Fibroblast of lung (primary cell): Measurements from ENCODE around the gene OR1I1. TPM values are rescaled to one million over a fixed set of nuclear protein-coding genes. Genes with fewer than 3 reads are reported as not detected.

Experiments
- DNase-seq, 2 donors: peaks; one replicate each; pipeline versions ENCODE4 v3.0.0 to v3.0.0-alpha.2; 2010; ENCODE audit warnings: low read depth in 2 of 2
- H2AFZ ChIP-seq: 2 replicates; pipeline ENCODE4 v1.5.1; 2012; ENCODE audit warnings: low read length, control low read depth, inconsistent platforms
- H3K27ac ChIP-seq: 2 replicates; pipeline ENCODE4 v1.5.1; 2011; ENCODE audit warnings: low read length, control low read depth; ENCODE audit not compliant: insufficient read depth
- H3K27me3 ChIP-seq: 2 replicates; pipeline ENCODE4 v1.5.1; 2011; ENCODE audit warnings: mild to moderate bottlenecking, low read length; ENCODE audit not compliant: control insufficient read depth, insufficient read depth
- H3K36me3 ChIP-seq: 2 replicates; pipeline ENCODE4 v1.5.1; 2011; ENCODE audit warnings: low read length; ENCODE audit not compliant: control insufficient read depth, insufficient read depth
- H3K4me1 ChIP-seq: 2 replicates; pipeline ENCODE4 v1.5.1; 2011; ENCODE audit warnings: low read length; ENCODE audit not compliant: control insufficient read depth, insufficient read depth; ENCODE audit errors: extremely low read depth
- H3K4me2 ChIP-seq: 2 replicates; pipeline ENCODE4 v1.5.1; 2011; ENCODE audit warnings: low read length, control low read depth; ENCODE audit not compliant: insufficient read depth; ENCODE audit errors: extremely low read depth
- H3K4me3 ChIP-seq, 4 experiments: fragments of 200-600 bp in 1 of 4; sonication (generic) in 1 of 4; replicated peaks in 1 of 4; 2 replicates each; pipeline ENCODE4 v1.5.1; 2011 to 2016; ENCODE audit warnings: low read length in 4 of 4, low read depth in 3 of 4, mild to moderate bottlenecking in 3 of 4, control low read depth in 2 of 4, inconsistent platforms in 1 of 4, mixed read lengths in 1 of 4; ENCODE audit not compliant: insufficient read depth in 1 of 4; ENCODE audit errors: control extremely low read depth in 1 of 4
- H3K79me2 ChIP-seq: 2 replicates; pipeline ENCODE4 v1.5.1; 2012; ENCODE audit warnings: mild to moderate bottlenecking, low read length, inconsistent platforms; ENCODE audit not compliant: control insufficient read depth, insufficient read depth
- H3K9ac ChIP-seq: 2 replicates; pipeline ENCODE4 v1.5.1; 2011; ENCODE audit warnings: mild to moderate bottlenecking, low read length, control low read depth; ENCODE audit not compliant: insufficient read depth
- H3K9me3 ChIP-seq: 2 replicates; pipeline ENCODE4 v1.5.1; 2012; ENCODE audit warnings: low read depth, low read length; ENCODE audit not compliant: control insufficient read depth, insufficient read depth
- H4K20me1 ChIP-seq: 2 replicates; pipeline ENCODE4 v1.5.1; 2011; ENCODE audit warnings: low read length; ENCODE audit not compliant: control insufficient read depth, insufficient read depth; ENCODE audit errors: extremely low read depth
- CTCF ChIP-seq, 2 donors: IDR thresholded peaks in 1 of 2; conservative IDR thresholded peaks in 1 of 2; 1 replicate in 1 of 2; 2 replicates in 1 of 2; pipeline ENCODE4 v1.5.1; 2011 to 2012; ENCODE audit warnings: low read length in 2 of 2, control low read depth in 1 of 2, inconsistent platforms in 1 of 2, low read depth in 1 of 2, mild to moderate bottlenecking in 1 of 2
- EZH2 ChIP-seq: IDR thresholded peaks from 2 replicates; pipeline ENCODE4 v1.5.1; 2012; ENCODE audit warnings: low read length, control low read depth, mild to moderate bottlenecking; ENCODE audit errors: missing control alignments
- polyA plus RNA-seq, 2 donors: library from polyadenylated mRNA; depleted of rRNA in 1 of 2; stranded (reverse) in 1 of 2; unstranded in 1 of 2; fragments of >200 nt; gene quantifications; 2 replicates each; pipeline ENCODE4 v1.2.1, GENCODE V29; 2011 to 2012; ENCODE audit warnings: missing spikeins in 1 of 2
- total RNA-seq: library from RNA; depleted of rRNA; stranded (reverse); fragments of >200 nt; gene quantifications from 2 replicates; pipeline ENCODE4 v1.2.1, GENCODE V29; 2014

Gene OR1I1
- total and polyA plus RNA-seq, 2 donors (not counting 1 experiment from before 2014, with no cell fraction given): not detected

GRCh38 chr19:15118789-15119494 lies 36.9 kb downstream of the OR1I1 start:
- Histone ChIP-seq H3K9ac (no peak overlapping the region), H4K20me1 (no peaks in the 10 kb centered on the region), H3K27ac (no peak overlapping the region), H3K79me2 (peaks cover 2% of the 10 kb centered on the region), H3K4me3 (no peak overlapping the region), H3K36me3 (peaks cover 35% of the 10 kb centered on the region), H2AFZ (no peak overlapping the region), H3K4me1 (peaks cover 11% of the 10 kb centered on the region), H3K9me3 (no peaks in the 10 kb centered on the region), H3K4me2 (no peak overlapping the region), H3K27me3 (no peaks in the 10 kb centered on the region)
- TF ChIP-seq CTCF (conservative IDR thresholded peaks at IDR 0.05 in 1 of 2, IDR thresholded peaks at IDR 0.05 in 1 of 2; ENCODE audit: low read depth in 1 of 2, low read length in 2 of 2) (no peak), EZH2 (no peak)
- DNase-seq: no peak

GRCh38 chr19:15120135-15121026 lies 38.4 kb downstream of the OR1I1 start:
- H3K4me2 ChIP-seq: no peak overlapping the region
- DNase-seq: no peak
- no peaks in the 10 kb centered on the region for H3K9me3 ChIP-seq
- H3K4me3 ChIP-seq: no peak overlapping the region
- H2AFZ ChIP-seq: no peak overlapping the region
- H3K4me1 ChIP-seq: peaks cover 5% of the 10 kb centered on the region
- H3K27ac ChIP-seq: no peak overlapping the region
- H3K79me2 ChIP-seq: peaks cover 16% of the 10 kb centered on the region
- H4K20me1 ChIP-seq: no peaks in the 10 kb centered on the region
- no peak overlapping the region for H3K9ac ChIP-seq
- TF ChIP-seq CTCF (conservative IDR thresholded peaks at IDR 0.05 in 1 of 2, IDR thresholded peaks at IDR 0.05 in 1 of 2; ENCODE audit: low read depth in 1 of 2, low read length in 2 of 2): no peak
- no peak for TF ChIP-seq EZH2
- peaks cover 27% of the 10 kb centered on the region for H3K36me3 ChIP-seq
- no peaks in the 10 kb centered on the region for H3K27me3 ChIP-seq

- Histone ChIP-seq H3K4me3 (no peak overlapping the region), H3K9ac (no peak overlapping the region), H2AFZ (no peak overlapping the region), H4K20me1 (no peaks in the 10 kb centered on the region), H3K79me2 (peaks cover 16% of the 10 kb centered on the region), H3K4me1 (peaks cover 8% of the 10 kb centered on the region), H3K9me3 (no peaks in the 10 kb centered on the region), H3K27ac (no peak overlapping the region), H3K4me2 (no peak overlapping the region), H3K27me3 (no peaks in the 10 kb centered on the region), H3K36me3 (peaks cover 21% of the 10 kb centered on the region)
- TF ChIP-seq EZH2: no peak
- no peak for TF ChIP-seq CTCF (conservative IDR thresholded peaks at IDR 0.05 in 1 of 2, IDR thresholded peaks at IDR 0.05 in 1 of 2; ENCODE audit: low read depth in 1 of 2, low read length in 2 of 2)
- DNase-seq: no peak
These were observed 40.5 kb downstream of the OR1I1 start for GRCh38 chr19:15122331-15123030.
